Endothelial cell of umbilical vein (primary cell): ENCODE data around the gene MYO7B. TPM values are rescaled to one million over a fixed set of nuclear protein-coding genes. Genes with fewer than 3 reads are reported as not detected.

Source experiments
- BruUV-seq: library from RNA; stranded (reverse); fragments of 400-500 nt; replicated peaks from 2 replicates; lab custom pipeline; 2021; lab: Mats Ljungman, UMichigan
- CTCF ChIA-PET: fragments of 300-600, 350-600 bp; sonication (Branson Sonifier 250); formaldehyde crosslinking; loops from one replicate; lab custom pipeline; 2021; ENCODE audit warnings: antibody characterized with exemption, inconsistent platforms; lab: Charles Lee
- POLR2A ChIA-PET: fragments of 300-600, 350-600 bp; sonication (Branson Sonifier 250); formaldehyde crosslinking; loops from one replicate; lab custom pipeline; 2021; ENCODE audit warnings: antibody characterized with exemption, inconsistent platforms; lab: Charles Lee
- DNase-seq: peaks from one replicate; pipeline ENCODE4 v3.0.0-alpha.2; 2011; ENCODE audit warnings: low read depth, low spot score
- FAIRE-seq: peaks from 2 replicates; lab custom pipeline; 2011; peaks lifted over from hg19 to GRCh38; lab: Jason Lieb, UNC
- H2AFZ ChIP-seq: 2 replicates; pipeline ENCODE4 v1.6.0; 2012; ENCODE audit warnings: low read depth, low read length, control low read depth, inconsistent platforms
- H3K27ac ChIP-seq: 2 replicates; pipeline ENCODE4 v1.5.1; 2011; ENCODE audit warnings: low read depth, mild to moderate bottlenecking, control low read depth, low read length, moderate library complexity; ENCODE audit not compliant: insufficient read depth
- H3K27me3 ChIP-seq, 2 experiments: 2 replicates each; pipeline versions ENCODE4 v1.6.0 to v1.6.1; 2011; ENCODE audit warnings: low read length in 2 of 2, mixed read lengths in 1 of 2; ENCODE audit not compliant: control insufficient read depth in 2 of 2, insufficient read depth in 2 of 2
- H3K36me3 ChIP-seq, 2 experiments: 2 replicates in 1 of 2; 3 replicates in 1 of 2; pipeline ENCODE4 v1.5.1; 2011; ENCODE audit warnings: low read length in 2 of 2, mild to moderate bottlenecking in 1 of 2, moderate library complexity in 1 of 2; ENCODE audit not compliant: control insufficient read depth in 2 of 2, insufficient read depth in 2 of 2; ENCODE audit errors: extremely low read depth in 1 of 2
- H3K4me1 ChIP-seq: 3 replicates; pipeline ENCODE4 v1.5.1; 2011; ENCODE audit warnings: mild to moderate bottlenecking, low read length; ENCODE audit not compliant: control insufficient read depth, insufficient read depth; ENCODE audit errors: extremely low read depth
- H3K4me2 ChIP-seq: 2 replicates; pipeline ENCODE4 v1.6.1; 2011; ENCODE audit warnings: low read length, control low read depth, mixed read lengths; ENCODE audit not compliant: insufficient read depth
- H3K4me3 ChIP-seq, 3 experiments: fragments of 200-600 bp in 1 of 3; sonication (generic), shearing (Covaris generic) in 1 of 3; replicated peaks in 1 of 3; 2 replicates each; pipeline ENCODE4 v1.5.1; 2011 to 2016; ENCODE audit warnings: control low read depth in 3 of 3, low read length in 3 of 3, mild to moderate bottlenecking in 2 of 3, inconsistent platforms in 1 of 3, low read depth in 1 of 3, moderate library complexity in 1 of 3; ENCODE audit not compliant: insufficient read depth in 1 of 3
- H3K79me2 ChIP-seq: 2 replicates; pipeline ENCODE4 v1.6.0; 2012; ENCODE audit warnings: low read length, inconsistent platforms; ENCODE audit not compliant: control insufficient read depth, insufficient read depth
- H3K9ac ChIP-seq: replicated peaks from 2 replicates; pipeline ENCODE3; 2011; ENCODE audit warnings: low read length, control low read depth; ENCODE audit not compliant: insufficient read depth; ENCODE audit errors: extremely low read depth
- H3K9me1 ChIP-seq: replicated peaks from 3 replicates; pipeline ENCODE4 v1.6.0; 2011; ENCODE audit warnings: mild to moderate bottlenecking, low read length; ENCODE audit not compliant: control insufficient read depth, insufficient read depth; ENCODE audit errors: extremely low read depth
- H3K9me3 ChIP-seq: replicated peaks from 2 replicates; pipeline ENCODE4 v1.5.1; 2012; ENCODE audit warnings: low read length, inconsistent platforms; ENCODE audit not compliant: control insufficient read depth, insufficient read depth
- H4K20me1 ChIP-seq: replicated peaks from 2 replicates; pipeline ENCODE3; 2011; ENCODE audit warnings: mild to moderate bottlenecking, low read length; ENCODE audit not compliant: control insufficient read depth, insufficient read depth; ENCODE audit errors: extremely low read depth
- EZH2 ChIP-seq: IDR thresholded peaks from 2 replicates; pipeline ENCODE4 v1.6.1; 2012; ENCODE audit warnings: borderline replicate concordance, low read depth, mild to moderate bottlenecking, moderate library complexity, low read length, inconsistent platforms; ENCODE audit not compliant: severe bottlenecking
- FOS ChIP-seq: IDR thresholded peaks from 2 replicates; pipeline ENCODE4 v1.6.1; 2011; ENCODE audit warnings: mild to moderate bottlenecking, low read length, moderate library complexity, borderline replicate concordance; ENCODE audit not compliant: insufficient read depth
- GATA2 ChIP-seq: IDR thresholded peaks from 2 replicates; pipeline ENCODE4 v1.7.0; 2011; ENCODE audit warnings: low read depth, mild to moderate bottlenecking, moderate library complexity, mixed read lengths, low read length; ENCODE audit not compliant: insufficient read length, insufficient read depth
- JUN ChIP-seq: IDR thresholded peaks from 2 replicates; pipeline ENCODE4 v1.6.1; 2011; ENCODE audit warnings: borderline replicate concordance, low read depth; ENCODE audit not compliant: insufficient read length, insufficient read depth
- MYC ChIP-seq: IDR thresholded peaks from one replicate; pipeline ENCODE4 v1.6.1; 2011; ENCODE audit warnings: mild to moderate bottlenecking, low read depth, low read length
- POLR2A ChIP-seq: IDR thresholded peaks from 2 replicates; pipeline ENCODE4 v1.6.1; 2012; ENCODE audit warnings: low read depth, mild to moderate bottlenecking, control low read depth, low read length
- POLR2AphosphoS5 ChIP-seq: IDR thresholded peaks from 2 replicates; pipeline ENCODE4 v1.6.1; 2012; ENCODE audit warnings: low read depth, mild to moderate bottlenecking, control low read depth, low read length, moderate library complexity; ENCODE audit not compliant: insufficient read depth
- dilution Hi-C: fragments of 300-500 bp; cut with MboI; formaldehyde crosslinking; loops from one replicate; pipeline ENCODE4 v1.15.0; 2019; ENCODE audit warnings: low sequenced_read_pairs; ENCODE audit not compliant: extremely low pct_ligation_motif_present
- intact Hi-C: fragments of 100-400 bp; cut with micrococcal nuclease; formaldehyde crosslinking; loops from one replicate; pipeline ENCODE4 v1.10.0; 2022
- polyA plus RNA-seq, 4 experiments: library from polyadenylated mRNA; depleted of rRNA in 3 of 4; stranded (reverse) in 3 of 4; unstranded in 1 of 4; fragments of >200 nt; gene quantifications; 2 replicates each; pipeline versions ENCODE4 v1.2.1 to v1.2.3, GENCODE V29; 2011 to 2012; ENCODE audit warnings: missing spikeins in 1 of 4
- total RNA-seq: library from RNA; stranded (reverse); gene quantifications from 2 replicates; pipeline ENCODE4 v1.2.3, GENCODE V29; 2021
- TF ChIP-seq, protein P1 (sequence below), 2 donors: IDR thresholded peaks; 1 replicate in 1 of 2; 2 replicates in 1 of 2; pipeline ENCODE4 v1.5.1; 2011; ENCODE audit warnings: low read length in 2 of 2, mild to moderate bottlenecking in 2 of 2, moderate library complexity in 2 of 2, control low read depth in 1 of 2, inconsistent platforms in 1 of 2, low read depth in 1 of 2; ENCODE audit not compliant: insufficient read depth in 1 of 2; ENCODE audit errors: extremely low read depth in 1 of 2
- TF ChIP-seq, protein P2 (sequence below): IDR thresholded peaks from 2 replicates; pipeline ENCODE4 v1.6.1; 2011; ENCODE audit not compliant: insufficient read depth, insufficient read length

Gene MYO7B
- total and polyA plus RNA-seq, 2 donors (not counting 3 experiments of a cell fraction or from before 2014, with no cell fraction given): 0.17 TPM; not detected in 1

DNA sequence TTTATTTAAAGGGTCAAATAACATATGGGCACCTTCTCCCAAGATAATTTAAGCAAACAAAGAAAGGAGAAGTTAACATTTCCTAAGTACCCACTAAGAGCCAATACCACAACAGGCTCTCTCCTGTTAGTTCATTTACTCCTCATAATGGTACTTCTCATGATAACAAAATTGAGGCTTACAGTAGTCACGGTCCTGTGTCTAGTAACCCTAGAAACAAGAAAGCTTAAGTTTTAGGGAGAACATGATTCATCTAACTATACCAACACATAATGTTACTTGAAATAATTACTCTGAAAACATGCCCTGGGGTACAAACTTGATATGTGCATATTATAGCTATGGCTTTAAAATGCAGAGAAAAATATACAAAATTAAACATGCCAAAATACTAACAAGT, 29.0 kb upstream of the MYO7B start:
- no peaks in the 10 kb centered on the region for H3K27me3 ChIP-seq
- FAIRE-seq: no peak
- peaks cover 60% of the 10 kb centered on the region for H3K79me2 ChIP-seq
- intact Hi-C loops: loop anchor here (5.0 kb wide), 1 partner anchor 196 kb away; the partner anchor contains the start of gene SFT2D3
- H3K9ac ChIP-seq: no peak overlapping the region
- no peaks in the 10 kb centered on the region for H3K9me1 ChIP-seq
- H3K4me3 ChIP-seq: no peak overlapping the region
- ChIA-PET CTCF (interaction anchor here (0.9 to 1.5 kb wide), 3 partner anchors 27 to 315 kb away, joined by 3 to 4 read pairs (median 4); no protein-coding TSS in a partner anchor), POLR2A (no interaction called here)
- no peak overlapping the region for H2AFZ ChIP-seq
- H3K4me1 ChIP-seq: peaks cover 21% of the 10 kb centered on the region
- dilution Hi-C loops: no loop called here
- BruUV-seq: no TSS peak
- H3K27ac ChIP-seq: no peak overlapping the region
- H3K36me3 ChIP-seq: peaks cover 11 to 24% of the 10 kb centered on the region in 2 experiments
- TF ChIP-seq GATA2: no peak
- TF ChIP-seq EZH2: no peak
- no peak for TF ChIP-seq MYC
- no peak for TF ChIP-seq JUN
- TF ChIP-seq POLR2AphosphoS5: no peak
- TF ChIP-seq, protein P1, sequence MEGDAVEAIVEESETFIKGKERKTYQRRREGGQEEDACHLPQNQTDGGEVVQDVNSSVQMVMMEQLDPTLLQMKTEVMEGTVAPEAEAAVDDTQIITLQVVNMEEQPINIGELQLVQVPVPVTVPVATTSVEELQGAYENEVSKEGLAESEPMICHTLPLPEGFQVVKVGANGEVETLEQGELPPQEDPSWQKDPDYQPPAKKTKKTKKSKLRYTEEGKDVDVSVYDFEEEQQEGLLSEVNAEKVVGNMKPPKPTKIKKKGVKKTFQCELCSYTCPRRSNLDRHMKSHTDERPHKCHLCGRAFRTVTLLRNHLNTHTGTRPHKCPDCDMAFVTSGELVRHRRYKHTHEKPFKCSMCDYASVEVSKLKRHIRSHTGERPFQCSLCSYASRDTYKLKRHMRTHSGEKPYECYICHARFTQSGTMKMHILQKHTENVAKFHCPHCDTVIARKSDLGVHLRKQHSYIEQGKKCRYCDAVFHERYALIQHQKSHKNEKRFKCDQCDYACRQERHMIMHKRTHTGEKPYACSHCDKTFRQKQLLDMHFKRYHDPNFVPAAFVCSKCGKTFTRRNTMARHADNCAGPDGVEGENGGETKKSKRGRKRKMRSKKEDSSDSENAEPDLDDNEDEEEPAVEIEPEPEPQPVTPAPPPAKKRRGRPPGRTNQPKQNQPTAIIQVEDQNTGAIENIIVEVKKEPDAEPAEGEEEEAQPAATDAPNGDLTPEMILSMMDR (IDR thresholded peaks at IDR 0.05; ENCODE audit: extremely low read depth in 1 of 2, insufficient read depth in 1 of 2, low read depth in 1 of 2, low read length in 2 of 2): no peak
- TF ChIP-seq FOS: no peak
- TF ChIP-seq, protein P2, sequence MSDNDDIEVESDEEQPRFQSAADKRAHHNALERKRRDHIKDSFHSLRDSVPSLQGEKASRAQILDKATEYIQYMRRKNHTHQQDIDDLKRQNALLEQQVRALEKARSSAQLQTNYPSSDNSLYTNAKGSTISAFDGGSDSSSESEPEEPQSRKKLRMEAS: no peak
- TF ChIP-seq POLR2A: no peak
- no peak overlapping the region for H3K4me2 ChIP-seq
- H3K9me3 ChIP-seq: no peaks in the 10 kb centered on the region
- no peaks in the 10 kb centered on the region for H4K20me1 ChIP-seq
- DNase-seq: no peak
